ENCODE data around the gene PRRC2A. TPM values are rescaled to one million over a fixed set of nuclear protein-coding genes. Genes with fewer than 3 reads are reported as not detected.
A peak's percentile ranks its signal among the peaks of the same experiment; 100 is the strongest.

The PRRC2A gene
- total and polyA plus RNA-seq, 2 donors = 35.3 to 148 TPM

DNA sequence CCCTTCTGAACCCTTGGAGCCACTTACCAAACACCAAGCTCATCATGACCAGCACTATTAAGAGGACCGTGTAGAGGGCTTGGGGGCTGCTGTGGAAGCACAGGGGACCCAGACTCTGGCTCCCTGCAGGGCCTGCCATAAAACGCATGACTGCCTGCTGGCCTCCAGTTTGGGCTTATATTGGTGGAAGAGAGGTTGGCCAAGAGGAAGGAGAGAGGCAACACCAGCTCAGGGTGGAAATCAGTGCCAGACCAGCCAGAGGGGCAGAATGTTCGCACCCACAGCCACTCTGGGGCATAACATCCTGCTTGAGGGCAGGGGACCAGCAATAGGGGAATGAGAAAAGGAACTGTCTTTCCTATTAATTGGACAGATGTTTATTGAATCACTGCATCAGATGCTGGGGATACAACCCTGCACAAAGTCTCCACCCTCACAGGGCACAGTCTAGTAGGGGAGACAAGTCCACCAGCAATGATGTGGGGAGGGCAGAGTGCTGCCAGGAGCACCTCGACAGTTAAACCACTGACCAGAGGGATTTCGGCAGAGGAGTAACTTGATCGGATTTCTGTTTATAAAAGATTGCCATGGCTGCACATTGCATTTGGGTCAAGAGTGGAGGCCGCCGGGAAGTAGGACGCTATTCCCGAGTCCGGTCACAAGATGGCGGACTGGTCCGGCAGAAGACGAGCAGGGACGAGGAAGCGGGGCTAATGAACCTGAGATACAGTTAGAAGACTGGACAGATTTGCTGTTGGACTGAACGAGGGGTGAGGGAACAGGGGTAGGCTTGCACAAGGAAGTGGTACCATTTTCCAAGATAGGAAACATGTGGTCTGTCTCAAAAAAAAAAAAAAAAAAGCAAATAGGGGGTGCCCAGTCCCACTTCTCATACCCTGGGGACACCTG is 60.0 kb downstream of the PRRC2A start, which contains the start of gene LY6G5C:
TSS of gene LY6G5C (minus strand) at position 842 of the 909 bp plus-strand sequence. CDS start at position 148, 694 bp downstream.
- Histone ChIP-seq H3K27me3 (ENCODE audit: control insufficient read depth in 2 of 2, insufficient read depth in 1 of 2, low read length in 1 of 2) (peaks cover 0 to 34% of the 10 kb centered on the region in 2 donors), H3K4me3 (ENCODE audit: low read length in 2 of 2) (peak within 1 kb of the TSS; percentile 62 to 70), H3K36me3 (ENCODE audit: control insufficient read depth in 2 of 2, insufficient read depth in 2 of 2, low read length in 1 of 2) (peaks cover 8 to 16% of the 10 kb centered on the region in 2 donors), H3K27ac (ENCODE audit: low read depth in 1 of 2, low read length in 1 of 2) (peak within 1 kb of the TSS; percentile 37 to 46), H3K4me1 (ENCODE audit: control insufficient read depth in 2 of 2, insufficient read depth in 2 of 2, low read length in 2 of 2) (peaks cover 2 to 27% of the 10 kb centered on the region in 2 donors), H3K9me3 (ENCODE audit: control insufficient read depth in 2 of 2, insufficient read depth in 1 of 2, low read length in 1 of 2) (no peaks in the 10 kb centered on the region)
- peak in 3 of 9 donors; percentile 57 to 71 (median 58) for DNase-seq (ENCODE audit: low read depth in 6 of 9, low spot score in 9 of 9)
- WGBS = 20% methylated on average over 17 of the region's 17 CpGs

DNA sequence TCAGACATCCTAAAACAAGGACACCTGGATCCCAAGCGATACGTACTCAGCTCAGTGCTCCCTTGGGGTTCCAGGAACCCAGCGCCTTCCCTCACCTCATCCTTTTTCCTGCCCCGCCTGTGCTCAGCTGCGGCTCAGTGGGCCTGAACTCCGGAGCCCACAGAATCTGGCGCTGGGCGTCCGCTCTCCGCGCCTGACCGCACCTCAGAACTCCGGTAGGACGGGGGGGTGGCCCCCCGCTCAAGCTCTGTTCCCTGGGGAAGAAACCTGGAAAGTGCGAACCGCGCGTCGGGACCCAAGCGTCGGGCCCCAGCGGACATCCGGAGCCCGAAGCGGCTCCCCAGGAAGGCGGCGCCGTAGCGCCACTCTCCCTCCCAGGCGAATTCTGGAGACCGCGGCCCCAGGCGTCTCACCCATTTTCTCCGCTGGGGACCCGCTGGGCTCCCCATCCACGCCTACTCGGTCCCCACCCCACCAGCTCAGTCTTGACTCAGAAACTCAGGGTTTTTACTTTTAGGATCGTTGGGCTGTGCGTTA is 60.7 kb downstream of the PRRC2A start:
- peak in 2 of 9 donors; percentile 43 to 65 for DNase-seq (ENCODE audit: low read depth in 6 of 9, low spot score in 9 of 9)
- peaks cover 2 to 27% of the 10 kb centered on the region in 2 donors for H3K4me1 ChIP-seq (ENCODE audit: control insufficient read depth in 2 of 2, insufficient read depth in 2 of 2, low read length in 2 of 2)
- under 1% methylated on average over 40 of the region's 40 CpGs for WGBS
- no peaks in the 10 kb centered on the region for H3K9me3 ChIP-seq (ENCODE audit: control insufficient read depth in 2 of 2, insufficient read depth in 1 of 2, low read length in 1 of 2)
- peaks cover 0 to 34% of the 10 kb centered on the region in 2 donors for H3K27me3 ChIP-seq (ENCODE audit: control insufficient read depth in 2 of 2, insufficient read depth in 1 of 2, low read length in 1 of 2)
- H3K36me3 ChIP-seq (ENCODE audit: control insufficient read depth in 2 of 2, insufficient read depth in 2 of 2, low read length in 1 of 2) = peaks cover 11 to 18% of the 10 kb centered on the region in 2 donors
- peak overlapping the region; percentile 62 to 70 for H3K4me3 ChIP-seq (ENCODE audit: low read length in 2 of 2)
- peak overlapping the region; percentile 37 to 46 for H3K27ac ChIP-seq (ENCODE audit: low read depth in 1 of 2, low read length in 1 of 2)

DNA sequence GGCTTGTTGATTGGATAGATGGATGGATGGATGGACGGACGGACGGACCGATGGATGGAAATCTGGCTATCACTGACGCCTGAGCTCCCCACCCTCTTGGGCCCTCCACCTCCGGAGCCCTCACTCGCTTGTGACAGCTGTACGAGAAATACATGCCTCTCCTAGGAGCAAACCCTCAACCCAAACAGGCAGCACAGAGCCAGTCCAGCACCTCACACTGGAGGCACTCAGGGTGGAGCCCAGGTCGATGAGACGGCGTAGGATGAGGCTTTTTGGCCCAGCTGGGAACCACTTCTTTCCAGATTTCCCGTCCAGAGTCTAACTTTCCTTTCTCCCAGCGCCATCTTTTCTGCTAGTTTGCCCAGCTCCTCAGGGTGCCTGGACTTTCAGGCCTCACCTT is 63.1 kb downstream of the PRRC2A start:
- no peak for DNase-seq (ENCODE audit: low read depth in 6 of 9, low spot score in 9 of 9)
- no peak overlapping the region for H3K4me3 ChIP-seq (ENCODE audit: low read length in 2 of 2)

DNA sequence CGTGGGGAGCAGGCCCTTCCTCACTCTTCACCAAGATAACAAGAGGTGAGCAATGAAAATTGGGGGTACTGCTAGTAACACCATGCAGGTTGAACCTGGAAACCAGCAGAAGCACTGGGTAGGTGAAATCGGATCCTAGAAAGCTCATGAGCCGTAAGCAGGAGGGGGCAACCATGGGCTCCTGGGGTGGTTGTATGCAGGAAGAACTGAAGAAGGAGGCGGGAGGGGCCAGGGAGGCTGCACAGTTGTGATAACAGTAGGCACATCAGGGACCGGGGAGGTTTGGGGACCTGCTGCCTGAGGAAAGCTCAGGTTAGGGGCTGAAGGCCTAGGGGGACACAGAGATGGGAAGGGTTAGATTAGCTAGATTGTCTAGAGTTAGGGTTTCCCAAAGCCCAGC is 66.0 kb downstream of the PRRC2A start:
- no peak overlapping the region for H3K4me3 ChIP-seq (ENCODE audit: low read length in 2 of 2)
- H3K36me3 ChIP-seq (ENCODE audit: control insufficient read depth in 2 of 2, insufficient read depth in 2 of 2, low read length in 1 of 2) = peaks cover 64 to 71% of the 10 kb centered on the region in 2 donors
- H3K4me1 ChIP-seq (ENCODE audit: control insufficient read depth in 2 of 2, insufficient read depth in 2 of 2, low read length in 2 of 2) = peaks cover 0 to 3% of the 10 kb centered on the region in 2 donors
- H3K9me3 ChIP-seq (ENCODE audit: control insufficient read depth in 2 of 2, insufficient read depth in 1 of 2, low read length in 1 of 2) = no peaks in the 10 kb centered on the region
- H3K27ac ChIP-seq (ENCODE audit: low read depth in 1 of 2, low read length in 1 of 2) = no peak overlapping the region
- 97% methylated on average over 5 of the region's 5 CpGs for WGBS
- peaks cover 0 to 19% of the 10 kb centered on the region in 2 donors for H3K27me3 ChIP-seq (ENCODE audit: control insufficient read depth in 2 of 2, insufficient read depth in 1 of 2, low read length in 1 of 2)
- no peak for DNase-seq (ENCODE audit: low read depth in 6 of 9, low spot score in 9 of 9)

More for the DNA sequence above, 63.1 kb downstream of the PRRC2A start:
- Histone ChIP-seq H3K9me3 (ENCODE audit: control insufficient read depth in 2 of 2, insufficient read depth in 1 of 2, low read length in 1 of 2) (no peaks in the 10 kb centered on the region), H3K4me1 (ENCODE audit: control insufficient read depth in 2 of 2, insufficient read depth in 2 of 2, low read length in 2 of 2) (peaks cover 2 to 20% of the 10 kb centered on the region in 2 donors), H3K27me3 (ENCODE audit: control insufficient read depth in 2 of 2, insufficient read depth in 1 of 2, low read length in 1 of 2) (peaks cover 0 to 34% of the 10 kb centered on the region in 2 donors), H3K36me3 (ENCODE audit: control insufficient read depth in 2 of 2, insufficient read depth in 2 of 2, low read length in 1 of 2) (peaks cover 35 to 42% of the 10 kb centered on the region in 2 donors), H3K27ac (ENCODE audit: low read depth in 1 of 2, low read length in 1 of 2) (no peak overlapping the region)
- WGBS = 95% methylated on average over 13 of the region's 13 CpGs

DNA sequence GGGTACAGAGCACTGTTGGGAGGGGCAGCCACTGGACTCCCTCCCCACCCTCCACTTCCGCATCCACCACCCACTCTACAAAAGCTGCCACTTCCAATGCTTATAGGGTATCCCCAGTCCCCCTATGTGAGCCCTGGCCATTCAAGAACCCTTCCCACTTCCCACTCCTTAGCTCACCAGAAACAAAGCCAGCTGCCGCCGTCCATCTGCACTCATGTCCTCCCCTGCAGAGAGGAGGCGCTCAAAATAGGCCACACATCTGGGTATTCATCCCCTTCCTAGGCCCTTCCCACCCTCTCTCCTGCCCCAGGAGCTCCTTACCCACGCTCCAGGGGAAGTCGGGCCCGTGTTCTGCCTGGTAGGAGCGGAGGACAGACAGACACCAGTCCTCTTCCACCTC is 66.8 kb downstream of the PRRC2A start:
- Histone ChIP-seq H3K36me3 (ENCODE audit: control insufficient read depth in 2 of 2, insufficient read depth in 2 of 2, low read length in 1 of 2) (peaks cover 70 to 77% of the 10 kb centered on the region in 2 donors), H3K27me3 (ENCODE audit: control insufficient read depth in 2 of 2, insufficient read depth in 1 of 2, low read length in 1 of 2) (peaks cover 0 to 11% of the 10 kb centered on the region in 2 donors), H3K4me1 (ENCODE audit: control insufficient read depth in 2 of 2, insufficient read depth in 2 of 2, low read length in 2 of 2) (no peaks in the 10 kb centered on the region), H3K4me3 (ENCODE audit: low read length in 2 of 2) (no peak overlapping the region), H3K27ac (ENCODE audit: low read depth in 1 of 2, low read length in 1 of 2) (no peak overlapping the region), H3K9me3 (ENCODE audit: control insufficient read depth in 2 of 2, insufficient read depth in 1 of 2, low read length in 1 of 2) (no peaks in the 10 kb centered on the region)
- WGBS = 96% methylated on average over 8 of the region's 8 CpGs
- DNase-seq (ENCODE audit: low read depth in 6 of 9, low spot score in 9 of 9) = no peak

Other genes starting within 250 kb of the PRRC2A start
Only the 30 nearest of the 35 such genes appear.
- 9.5 TPM for gene MICB, start 122.6 kb upstream of the PRRC2A start, total RNA-seq
- gene MICB, start 122.6 kb upstream of the PRRC2A start, polyA plus RNA-seq = 4.2 TPM
- not detected for gene MCCD1, start 91.8 kb upstream of the PRRC2A start, total RNA-seq
- gene MCCD1, start 91.8 kb upstream of the PRRC2A start, polyA plus RNA-seq = not detected
- 305 TPM for gene DDX39B, start 78.7 kb upstream of the PRRC2A start, total RNA-seq
- 761 TPM for gene DDX39B, start 78.7 kb upstream of the PRRC2A start, polyA plus RNA-seq
- gene ATP6V1G2, start 74.1 kb upstream of the PRRC2A start, total RNA-seq = 3.3 TPM
- 2.5 TPM for gene ATP6V1G2, start 74.1 kb upstream of the PRRC2A start, polyA plus RNA-seq
- gene NFKBIL1, start 73.1 kb upstream of the PRRC2A start, total RNA-seq = 15.4 TPM
- 23.6 TPM for gene NFKBIL1, start 73.1 kb upstream of the PRRC2A start, polyA plus RNA-seq
- 8.9 TPM for gene LTA, start 48.4 kb upstream of the PRRC2A start, total RNA-seq
- gene LTA, start 48.4 kb upstream of the PRRC2A start, polyA plus RNA-seq = 2.2 TPM
- 3.5 TPM for gene TNF, start 45.1 kb upstream of the PRRC2A start, total RNA-seq
- 1.4 TPM for gene TNF, start 45.1 kb upstream of the PRRC2A start, polyA plus RNA-seq
- gene LTB, start 38.3 kb upstream of the PRRC2A start, total RNA-seq = 337 TPM
- 128 TPM for gene LTB, start 38.3 kb upstream of the PRRC2A start, polyA plus RNA-seq
- 134 TPM for gene LST1, start 34.4 kb upstream of the PRRC2A start, total RNA-seq
- gene LST1, start 34.4 kb upstream of the PRRC2A start, polyA plus RNA-seq = 32.4 TPM
- gene NCR3, start 27.7 kb upstream of the PRRC2A start, total RNA-seq = 2.7 TPM
- 2.4 TPM for gene NCR3, start 27.7 kb upstream of the PRRC2A start, polyA plus RNA-seq
- gene AIF1, start 5.5 kb upstream of the PRRC2A start, total RNA-seq = 558 TPM
- 198 TPM for gene AIF1, start 5.5 kb upstream of the PRRC2A start, polyA plus RNA-seq
- 101 TPM for gene BAG6, start 31.9 kb downstream of the PRRC2A start, total RNA-seq
- gene BAG6, start 31.9 kb downstream of the PRRC2A start, polyA plus RNA-seq = 271 TPM
- 6.1 TPM for gene APOM, start 35.2 kb downstream of the PRRC2A start, total RNA-seq
- gene APOM, start 35.2 kb downstream of the PRRC2A start, polyA plus RNA-seq = 9.1 TPM
- gene C6orf47, start 40.1 kb downstream of the PRRC2A start, total RNA-seq = 19.1 TPM
- 16.7 TPM for gene C6orf47, start 40.1 kb downstream of the PRRC2A start, polyA plus RNA-seq
- 25.2 TPM for gene GPANK1, start 44.3 kb downstream of the PRRC2A start, total RNA-seq
- 13.8 TPM for gene GPANK1, start 44.3 kb downstream of the PRRC2A start, polyA plus RNA-seq
- gene CSNK2B, start 45.4 kb downstream of the PRRC2A start, total RNA-seq = 169 TPM
- 169 TPM for gene CSNK2B, start 45.4 kb downstream of the PRRC2A start, polyA plus RNA-seq
- gene LY6G5B, start 49.3 kb downstream of the PRRC2A start, total RNA-seq = 2.3 TPM
- 6.5 TPM for gene LY6G5B, start 49.3 kb downstream of the PRRC2A start, polyA plus RNA-seq
- 0.90 TPM for gene LY6G5C, start 60.4 kb downstream of the PRRC2A start, total RNA-seq
- gene LY6G5C, start 60.4 kb downstream of the PRRC2A start, polyA plus RNA-seq = 9.1 TPM
- gene ABHD16A, start 82.6 kb downstream of the PRRC2A start, total RNA-seq = 50.0 TPM
- 51.3 TPM for gene ABHD16A, start 82.6 kb downstream of the PRRC2A start, polyA plus RNA-seq
- 0.05 TPM for gene LY6G6F, start 86.2 kb downstream of the PRRC2A start, total RNA-seq
- gene LY6G6F, start 86.2 kb downstream of the PRRC2A start, polyA plus RNA-seq = not detected
- not detected for gene LY6G6D, start 94.6 kb downstream of the PRRC2A start, total RNA-seq
- not detected for gene LY6G6D, start 94.6 kb downstream of the PRRC2A start, polyA plus RNA-seq
- not detected for gene LY6G6C, start 101.0 kb downstream of the PRRC2A start, total RNA-seq
- gene LY6G6C, start 101.0 kb downstream of the PRRC2A start, polyA plus RNA-seq = 7.0 TPM
- gene MPIG6B, start 102.7 kb downstream of the PRRC2A start, total RNA-seq = 0.14 TPM
- 0.32 TPM for gene MPIG6B, start 102.7 kb downstream of the PRRC2A start, polyA plus RNA-seq
- gene DDAH2, start 108.6 kb downstream of the PRRC2A start, total RNA-seq = 49.6 TPM
- 105 TPM for gene DDAH2, start 108.6 kb downstream of the PRRC2A start, polyA plus RNA-seq
- 431 TPM for gene CLIC1, start 115.8 kb downstream of the PRRC2A start, total RNA-seq
- 337 TPM for gene CLIC1, start 115.8 kb downstream of the PRRC2A start, polyA plus RNA-seq
- 8.4 TPM for gene MSH5, start 119.3 kb downstream of the PRRC2A start, total RNA-seq
- 15.2 TPM for gene MSH5, start 119.3 kb downstream of the PRRC2A start, polyA plus RNA-seq
- gene SAPCD1, start 141.9 kb downstream of the PRRC2A start, total RNA-seq = 1.2 TPM
- 9.7 TPM for gene SAPCD1, start 141.9 kb downstream of the PRRC2A start, polyA plus RNA-seq
- 0.76 TPM for gene VWA7, start 156.6 kb downstream of the PRRC2A start, total RNA-seq
- 0.66 TPM for gene VWA7, start 156.6 kb downstream of the PRRC2A start, polyA plus RNA-seq
- 16.6 TPM for gene VARS1, start 175.0 kb downstream of the PRRC2A start, total RNA-seq
- 25.2 TPM for gene VARS1, start 175.0 kb downstream of the PRRC2A start, polyA plus RNA-seq
- 71.8 TPM for gene LSM2, start 186.3 kb downstream of the PRRC2A start, total RNA-seq
- gene LSM2, start 186.3 kb downstream of the PRRC2A start, polyA plus RNA-seq = 76.8 TPM